GM23248 (cell line): Measurements from ENCODE around the gene MBTPS1. TPM values are rescaled to one million over a fixed set of nuclear protein-coding genes. Genes with fewer than 3 reads are reported as not detected.
A peak's percentile ranks its signal among the peaks of the same experiment; 100 is the strongest.

Source experiments
- DNase-seq: peaks from one replicate; pipeline ENCODE4 v3.0.0-alpha.2; 2015
- H2AFZ ChIP-seq: fragments of 200-600 bp; sonication (generic); 2 replicates; pipeline ENCODE4 v1.6.1; 2016; ENCODE audit warnings: antibody characterized with exemption
- H3F3A ChIP-seq: fragments of 200-600 bp; sonication (generic); 2 replicates; pipeline ENCODE4 v1.6.1; 2016; ENCODE audit warnings: mild to moderate bottlenecking, antibody characterized with exemption, mixed run types; ENCODE audit not compliant: insufficient read depth
- H3K27ac ChIP-seq: fragments of 200-600 bp; sonication (generic); 2 replicates; pipeline ENCODE4 v1.5.1; 2016; ENCODE audit warnings: mild to moderate bottlenecking
- H3K27me3 ChIP-seq: fragments of 200-600 bp; sonication (generic); replicated peaks from 2 replicates; pipeline ENCODE4 v1.6.1; 2016; ENCODE audit warnings: mild to moderate bottlenecking; ENCODE audit not compliant: insufficient read depth
- H3K36me3 ChIP-seq: fragments of 200-600 bp; sonication (generic); 2 replicates; pipeline ENCODE4 v1.6.1; 2016; ENCODE audit warnings: low read depth, mild to moderate bottlenecking
- H3K4me1 ChIP-seq: fragments of 200-600 bp; sonication (generic); 2 replicates; pipeline ENCODE4 v1.6.1; 2016; ENCODE audit warnings: mild to moderate bottlenecking; ENCODE audit not compliant: insufficient read depth
- H3K4me2 ChIP-seq: fragments of 200-600 bp; sonication (generic); one replicate; pipeline ENCODE4 v1.6.1; 2016; ENCODE audit warnings: mild to moderate bottlenecking; ENCODE audit not compliant: unreplicated experiment
- H3K4me3 ChIP-seq: fragments of 200-600 bp; sonication (generic); 2 replicates; pipeline ENCODE4 v1.5.1; 2016; ENCODE audit warnings: mild to moderate bottlenecking
- H3K79me2 ChIP-seq: fragments of 200-600 bp; sonication (generic); 2 replicates; pipeline ENCODE4 v1.6.1; 2016; ENCODE audit warnings: mild to moderate bottlenecking; ENCODE audit not compliant: insufficient read depth
- H3K9ac ChIP-seq: fragments of 200-600 bp; sonication (generic); 2 replicates; pipeline ENCODE4 v1.6.1; 2016; ENCODE audit warnings: mild to moderate bottlenecking
- H3K9me2 ChIP-seq: fragments of 200-600 bp; sonication (generic); 2 replicates; pipeline ENCODE4 v1.6.1; 2016; ENCODE audit warnings: mixed run types, mild to moderate bottlenecking, moderate library complexity; ENCODE audit not compliant: insufficient read depth
- H3K9me3 ChIP-seq: fragments of 200-600 bp; sonication (generic); one replicate; pipeline ENCODE4 v1.6.1; 2017; ENCODE audit warnings: low read depth
- H4K20me1 ChIP-seq: fragments of 200-600 bp; sonication (generic); 2 replicates; pipeline ENCODE4 v1.6.0; 2016; ENCODE audit not compliant: insufficient read depth
- EZH2 ChIP-seq: fragments of 200-600 bp; sonication (generic); IDR thresholded peaks from 2 replicates; pipeline ENCODE4 v1.6.1; 2018; ENCODE audit warnings: antibody characterized with exemption, mild to moderate bottlenecking; ENCODE audit not compliant: insufficient read depth, poor library complexity, severe bottlenecking
- EZH2phosphoT487 ChIP-seq: fragments of 200-600 bp; sonication (generic); IDR thresholded peaks from 2 replicates; pipeline ENCODE4 v1.6.1; 2018; ENCODE audit warnings: antibody characterized with exemption, moderate library complexity, mild to moderate bottlenecking, low read depth; ENCODE audit not compliant: insufficient read depth
- WGBS, 2 experiments: methylation state at CpG; one replicate each; pipeline ENCODE4 v1.1.6; 2015 to 2017; ENCODE audit warnings: low lambda C conversion rate in 2 of 2, low coverage in 1 of 2; ENCODE audit errors: missing lambda C conversion rate in 2 of 2; 5-methylcytosine and 5-hydroxymethylcytosine counted together
- in situ Hi-C: fragments of 300-500 bp; cut with MboI; formaldehyde crosslinking; loops from 2 replicates; pipeline ENCODE4 v1.15.0; 2020
- polyA plus RNA-seq: library from polyadenylated mRNA; unstranded; fragments of >200 nt; fragmentation: Nextera tagmentation; extraction: Ambion mirVana; gene quantifications from 2 replicates; pipeline ENCODE4 v1.2.1, GENCODE V29; 2016
- total RNA-seq: library from RNA; depleted of rRNA; stranded (reverse); fragments of >200 nt; shearing (Covaris generic); gene quantifications from 2 replicates; pipeline ENCODE4 v1.2.3, GENCODE V29; 2014

The MBTPS1 gene
- total and polyA plus RNA-seq, 2 experiments from 2014 or later: 84.0 to 95.7 TPM

- H3K79me2 ChIP-seq: no peaks in the 10 kb centered on the region
- H3K9me2 ChIP-seq: no peaks in the 10 kb centered on the region
- DNase-seq: no peak
- no peak overlapping the region for H2AFZ ChIP-seq
- no peaks in the 10 kb centered on the region for H3K36me3 ChIP-seq
- WGBS, 2 experiments: 37 to 44% methylated on average over 1 of the region's 1 CpG
- no peaks in the 10 kb centered on the region for H3K9me3 ChIP-seq
- no peaks in the 10 kb centered on the region for H4K20me1 ChIP-seq
- H3K4me3 ChIP-seq: no peak overlapping the region
- H3K27ac ChIP-seq: no peak overlapping the region
- in situ Hi-C loops: no loop called here
- H3K4me2 ChIP-seq: no peak overlapping the region
- H3F3A ChIP-seq: no peaks in the 10 kb centered on the region
- H3K9ac ChIP-seq: no peak overlapping the region
- H3K4me1 ChIP-seq: no peaks in the 10 kb centered on the region
- peaks cover 32% of the 10 kb centered on the region for H3K27me3 ChIP-seq
- no peak for TF ChIP-seq EZH2phosphoT487
- TF ChIP-seq EZH2: no peak
Observed at GRCh38 chr16:84159800-84160199, 43.1 kb upstream of the MBTPS1 start.

GRCh38 chr16:84159007-84159406, 42.3 kb upstream of the MBTPS1 start:
- Histone ChIP-seq H3K4me2 (no peak overlapping the region), H3K79me2 (no peaks in the 10 kb centered on the region), H3K9me3 (no peaks in the 10 kb centered on the region), H3F3A (no peaks in the 10 kb centered on the region), H3K9ac (no peak overlapping the region), H3K27me3 (peaks cover 25% of the 10 kb centered on the region), H3K36me3 (no peaks in the 10 kb centered on the region), H3K4me3 (no peak overlapping the region), H4K20me1 (no peaks in the 10 kb centered on the region), H2AFZ (no peak overlapping the region), H3K4me1 (no peaks in the 10 kb centered on the region), H3K27ac (no peak overlapping the region), H3K9me2 (no peaks in the 10 kb centered on the region)
- WGBS, 2 experiments: 15 to 22% methylated on average over 9 of the region's 9 CpGs
- in situ Hi-C loops: no loop called here
- TF ChIP-seq EZH2: no peak
- TF ChIP-seq EZH2phosphoT487: no peak
- peak; percentile 11 for DNase-seq

- Histone ChIP-seq H3K9me2 (no peaks in the 10 kb centered on the region), H3F3A (no peaks in the 10 kb centered on the region), H3K4me2 (no peak overlapping the region), H3K9me3 (no peaks in the 10 kb centered on the region), H3K27ac (no peak overlapping the region), H3K79me2 (no peaks in the 10 kb centered on the region), H3K4me1 (no peaks in the 10 kb centered on the region), H2AFZ (no peak overlapping the region), H3K9ac (no peak overlapping the region), H3K4me3 (no peak overlapping the region), H4K20me1 (no peaks in the 10 kb centered on the region), H3K36me3 (no peaks in the 10 kb centered on the region), H3K27me3 (peaks cover 21% of the 10 kb centered on the region)
- no peak for TF ChIP-seq EZH2phosphoT487
- no peak for TF ChIP-seq EZH2
- in situ Hi-C loops: no loop called here
- DNase-seq: peak; percentile 42
- WGBS, 2 experiments: 22 to 24% methylated on average over 5 of the region's 5 CpGs
Observed at GRCh38 chr16:84156342-84156784, 39.6 kb upstream of the MBTPS1 start.

DNA sequence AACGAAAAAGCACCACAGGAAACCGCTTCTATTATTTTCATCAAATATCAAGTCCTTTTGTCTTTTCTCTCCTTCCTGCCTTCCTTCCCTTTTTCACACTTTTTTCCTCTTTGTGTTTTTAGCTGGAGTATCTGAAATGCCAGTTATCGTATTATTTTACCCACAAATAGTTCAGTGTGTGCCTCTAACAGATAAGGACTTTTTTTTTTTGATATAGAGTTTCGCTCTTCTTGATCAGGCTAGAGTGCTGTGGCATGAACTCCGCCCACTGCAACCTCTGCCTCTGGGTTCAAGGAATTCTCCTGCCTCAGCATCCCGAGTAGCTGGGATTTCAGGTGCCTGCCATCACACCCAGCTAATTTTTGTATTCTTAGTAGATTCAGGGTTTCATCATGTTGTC, 39.0 kb upstream of the MBTPS1 start:
- H2AFZ ChIP-seq: no peak overlapping the region
- no peaks in the 10 kb centered on the region for H3K9me3 ChIP-seq
- H3K9ac ChIP-seq: no peak overlapping the region
- TF ChIP-seq EZH2: no peak
- TF ChIP-seq EZH2phosphoT487: no peak
- 89 to 91% methylated on average over 6 of the region's 6 CpGs for WGBS, 2 experiments
- H3K36me3 ChIP-seq: no peaks in the 10 kb centered on the region
- H3K4me1 ChIP-seq: no peaks in the 10 kb centered on the region
- no peak overlapping the region for H3K27ac ChIP-seq
- H3F3A ChIP-seq: no peaks in the 10 kb centered on the region
- H3K4me3 ChIP-seq: no peak overlapping the region
- in situ Hi-C loops: no loop called here
- no peak overlapping the region for H3K4me2 ChIP-seq
- no peaks in the 10 kb centered on the region for H3K9me2 ChIP-seq
- no peaks in the 10 kb centered on the region for H3K79me2 ChIP-seq
- peaks cover 21% of the 10 kb centered on the region for H3K27me3 ChIP-seq
- no peaks in the 10 kb centered on the region for H4K20me1 ChIP-seq
- no peak for DNase-seq

- in situ Hi-C loops: no loop called here
- WGBS, 2 experiments: 84 to 90% methylated on average over 4 of the region's 4 CpGs
Observed at GRCh38 chr16:84155226-84155625, 38.5 kb upstream of the MBTPS1 start.

More at GRCh38 chr16:84155226-84155625, 38.5 kb upstream of the MBTPS1 start:
- Histone ChIP-seq H3K4me1 (no peaks in the 10 kb centered on the region), H3K27me3 (peaks cover 19% of the 10 kb centered on the region), H2AFZ (no peak overlapping the region), H3K79me2 (no peaks in the 10 kb centered on the region), H3K27ac (no peak overlapping the region), H4K20me1 (no peaks in the 10 kb centered on the region), H3K4me3 (no peak overlapping the region), H3K9me3 (no peaks in the 10 kb centered on the region), H3K9ac (no peak overlapping the region), H3K36me3 (no peaks in the 10 kb centered on the region), H3F3A (no peaks in the 10 kb centered on the region), H3K4me2 (no peak overlapping the region), H3K9me2 (no peaks in the 10 kb centered on the region)
- TF ChIP-seq EZH2: no peak
- TF ChIP-seq EZH2phosphoT487: no peak
- DNase-seq: no peak
